Neural cell (in vitro differentiated cells): Measurements from ENCODE around the gene MRPS6. TPM values are rescaled to one million over a fixed set of nuclear protein-coding genes. Genes with fewer than 3 reads are reported as not detected.

ENCODE experiments used
- H2AFZ ChIP-seq: fragments of 200-600, 300-800 bp; sonication (generic), shearing (Covaris generic); 2 replicates; pipeline ENCODE4 v1.6.0; 2014; ENCODE audit warnings: low read depth, mild to moderate bottlenecking, antibody characterized with exemption, low read length, moderate library complexity
- H3F3A ChIP-seq: fragments of 200-600 bp; shearing (Covaris generic); 2 replicates; pipeline ENCODE4 v1.6.1; 2016; ENCODE audit warnings: mild to moderate bottlenecking, moderate library complexity, mixed read lengths, antibody characterized with exemption, low read length; ENCODE audit not compliant: insufficient read depth, poor library complexity, severe bottlenecking
- H3K27ac ChIP-seq: fragments of 200-600, 300-800 bp; sonication (generic), shearing (Covaris generic); 2 replicates; pipeline ENCODE4 v1.5.1; 2014; ENCODE audit warnings: mild to moderate bottlenecking, low read length, moderate library complexity
- H3K27me3 ChIP-seq: fragments of 300-800, 200-600 bp; sonication (generic), shearing (Covaris generic); 2 replicates; pipeline ENCODE4 v1.6.0; 2014; ENCODE audit warnings: mild to moderate bottlenecking, low read depth, low read length, moderate library complexity; ENCODE audit not compliant: insufficient read depth
- H3K36me3 ChIP-seq: fragments of 300-800, 200-600 bp; sonication (generic), shearing (Covaris generic); 2 replicates; pipeline ENCODE4 v1.5.1; 2014; ENCODE audit warnings: mild to moderate bottlenecking, antibody characterized with exemption, low read length, moderate library complexity; ENCODE audit not compliant: insufficient read depth
- H3K4me2 ChIP-seq: fragments of 300-800, 200-600 bp; sonication (generic), shearing (Covaris generic); 2 replicates; pipeline ENCODE4 v1.6.0; 2014; ENCODE audit warnings: mild to moderate bottlenecking, low read length
- H3K4me3 ChIP-seq: fragments of 300-800, 200-600 bp; sonication (generic), shearing (Covaris generic); 2 replicates; pipeline ENCODE4 v1.5.1; 2014; ENCODE audit warnings: mild to moderate bottlenecking, low read length, moderate library complexity
- H3K79me2 ChIP-seq: fragments of 200-600 bp; shearing (Covaris generic); replicated peaks from 2 replicates; pipeline ENCODE4 v1.6.0; 2014; ENCODE audit warnings: mild to moderate bottlenecking, low read length, moderate library complexity; ENCODE audit not compliant: insufficient read depth
- H3K9ac ChIP-seq: fragments of 300-800, 200-600 bp; sonication (generic), shearing (Covaris generic); 2 replicates; pipeline ENCODE4 v1.6.1; 2016; ENCODE audit warnings: mild to moderate bottlenecking, low read length, mixed read lengths
- H3K9me2 ChIP-seq: fragments of 200-600 bp; shearing (Covaris generic); 2 replicates; pipeline ENCODE4 v1.6.1; 2016; ENCODE audit warnings: mild to moderate bottlenecking, low read length, mixed read lengths; ENCODE audit not compliant: insufficient read depth
- H3K9me3 ChIP-seq: fragments of 200-600, 300-800 bp; sonication (generic), shearing (Covaris generic); 2 replicates; pipeline ENCODE4 v1.6.1; 2016; ENCODE audit warnings: mild to moderate bottlenecking, mixed run types, low read length, moderate library complexity, mixed read lengths
- H4K20me1 ChIP-seq: fragments of 200-600 bp; shearing (Covaris generic); 2 replicates; pipeline ENCODE4 v1.6.1; 2016; ENCODE audit warnings: mild to moderate bottlenecking, mixed run types; ENCODE audit not compliant: insufficient read depth
- CTCF ChIP-seq: fragments of 450-650 bp; IDR thresholded peaks from 2 replicates; pipeline ENCODE4 v1.5.1; 2014; ENCODE audit warnings: antibody characterized with exemption, mild to moderate bottlenecking, moderate library complexity; ENCODE audit not compliant: poor library complexity, severe bottlenecking
- EP300 ChIP-seq: fragments of 450-650 bp; conservative IDR thresholded peaks from 2 replicates; pipeline ENCODE4 v1.6.1; 2014; ENCODE audit warnings: antibody characterized with exemption, mild to moderate bottlenecking, moderate library complexity; ENCODE audit not compliant: poor library complexity, severe bottlenecking
- EZH2 ChIP-seq: fragments of 200-600, 300-800 bp; shearing (Covaris generic), sonication (generic); IDR thresholded peaks from 2 replicates; pipeline ENCODE4 v1.6.1; 2014; ENCODE audit warnings: antibody characterized with exemption, low read length, borderline replicate concordance, mild to moderate bottlenecking; ENCODE audit not compliant: insufficient read depth, poor library complexity, severe bottlenecking
- MXI1 ChIP-seq: fragments of 450-650 bp; conservative IDR thresholded peaks from 2 replicates; pipeline ENCODE4 v1.6.1; 2014; ENCODE audit warnings: antibody characterized with exemption, mild to moderate bottlenecking; ENCODE audit not compliant: poor library complexity, severe bottlenecking
- POLR2AphosphoS5 ChIP-seq: IDR thresholded peaks from 2 replicates; pipeline ENCODE4 v1.6.1; 2012
- RAD21 ChIP-seq: fragments of 450-650 bp; conservative IDR thresholded peaks from 2 replicates; pipeline ENCODE4 v1.6.1; 2014; ENCODE audit warnings: antibody characterized with exemption, mild to moderate bottlenecking, moderate library complexity
- SMC3 ChIP-seq: fragments of 450-650 bp; conservative IDR thresholded peaks from 2 replicates; pipeline ENCODE4 v1.6.1; 2014; ENCODE audit warnings: antibody characterized with exemption, mild to moderate bottlenecking, moderate library complexity; ENCODE audit not compliant: poor library complexity
- TAF1 ChIP-seq: IDR thresholded peaks from 2 replicates; pipeline ENCODE4 v1.6.1; 2012; ENCODE audit warnings: low read depth
- polyA plus RNA-seq: library from polyadenylated mRNA; depleted of rRNA; stranded (reverse); fragments of >200 nt; gene quantifications from 2 replicates; pipeline ENCODE4 v1.2.3, GENCODE V29; 2014
- TF ChIP-seq, protein P1 (sequence below): IDR thresholded peaks from 2 replicates; pipeline ENCODE4 v1.6.1; 2012; ENCODE audit warnings: borderline replicate concordance

MRPS6 gene
- polyA plus RNA-seq, 1 donor from 2014 or later: 70.1 TPM

DNA sequence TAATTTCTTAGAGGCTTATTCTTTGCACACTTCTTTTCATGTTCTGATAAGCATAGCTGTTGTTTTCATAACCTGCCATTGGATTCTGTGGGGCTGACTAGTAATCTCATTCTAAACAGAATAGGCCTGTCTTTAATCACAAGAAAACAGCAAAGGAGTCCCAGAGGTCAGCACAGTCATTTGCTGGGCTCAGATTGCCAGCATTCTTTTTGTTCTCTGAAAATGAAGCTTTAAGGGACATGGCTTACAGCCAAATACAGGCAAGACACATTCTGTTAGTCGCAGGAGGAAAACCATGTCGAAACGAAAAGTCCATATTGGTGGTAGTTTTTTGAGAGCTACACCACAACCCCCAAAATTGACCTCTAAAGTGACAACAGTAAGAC is 75.0 kb downstream of the MRPS6 start:
- no peaks in the 10 kb centered on the region for H3K79me2 ChIP-seq
- H3K27me3 ChIP-seq: no peaks in the 10 kb centered on the region
- H3K9me3 ChIP-seq: no peaks in the 10 kb centered on the region
- H2AFZ ChIP-seq: no peak overlapping the region
- no peak overlapping the region for H3K4me2 ChIP-seq
- no peaks in the 10 kb centered on the region for H3F3A ChIP-seq
- H4K20me1 ChIP-seq: no peaks in the 10 kb centered on the region
- H3K9ac ChIP-seq: no peak overlapping the region
- H3K9me2 ChIP-seq: no peaks in the 10 kb centered on the region
- TF ChIP-seq EZH2 (no peak), TAF1 (no peak), CTCF (no peak), EP300 (no peak), MXI1 (no peak), POLR2AphosphoS5 (no peak), SMC3 (no peak), RAD21 (no peak)
- TF ChIP-seq, protein P1, sequence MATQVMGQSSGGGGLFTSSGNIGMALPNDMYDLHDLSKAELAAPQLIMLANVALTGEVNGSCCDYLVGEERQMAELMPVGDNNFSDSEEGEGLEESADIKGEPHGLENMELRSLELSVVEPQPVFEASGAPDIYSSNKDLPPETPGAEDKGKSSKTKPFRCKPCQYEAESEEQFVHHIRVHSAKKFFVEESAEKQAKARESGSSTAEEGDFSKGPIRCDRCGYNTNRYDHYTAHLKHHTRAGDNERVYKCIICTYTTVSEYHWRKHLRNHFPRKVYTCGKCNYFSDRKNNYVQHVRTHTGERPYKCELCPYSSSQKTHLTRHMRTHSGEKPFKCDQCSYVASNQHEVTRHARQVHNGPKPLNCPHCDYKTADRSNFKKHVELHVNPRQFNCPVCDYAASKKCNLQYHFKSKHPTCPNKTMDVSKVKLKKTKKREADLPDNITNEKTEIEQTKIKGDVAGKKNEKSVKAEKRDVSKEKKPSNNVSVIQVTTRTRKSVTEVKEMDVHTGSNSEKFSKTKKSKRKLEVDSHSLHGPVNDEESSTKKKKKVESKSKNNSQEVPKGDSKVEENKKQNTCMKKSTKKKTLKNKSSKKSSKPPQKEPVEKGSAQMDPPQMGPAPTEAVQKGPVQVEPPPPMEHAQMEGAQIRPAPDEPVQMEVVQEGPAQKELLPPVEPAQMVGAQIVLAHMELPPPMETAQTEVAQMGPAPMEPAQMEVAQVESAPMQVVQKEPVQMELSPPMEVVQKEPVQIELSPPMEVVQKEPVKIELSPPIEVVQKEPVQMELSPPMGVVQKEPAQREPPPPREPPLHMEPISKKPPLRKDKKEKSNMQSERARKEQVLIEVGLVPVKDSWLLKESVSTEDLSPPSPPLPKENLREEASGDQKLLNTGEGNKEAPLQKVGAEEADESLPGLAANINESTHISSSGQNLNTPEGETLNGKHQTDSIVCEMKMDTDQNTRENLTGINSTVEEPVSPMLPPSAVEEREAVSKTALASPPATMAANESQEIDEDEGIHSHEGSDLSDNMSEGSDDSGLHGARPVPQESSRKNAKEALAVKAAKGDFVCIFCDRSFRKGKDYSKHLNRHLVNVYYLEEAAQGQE: no peak
- no peak overlapping the region for H3K4me3 ChIP-seq
- H3K36me3 ChIP-seq: no peaks in the 10 kb centered on the region
- H3K27ac ChIP-seq: no peak overlapping the region

GRCh38 chr21:34148826-34149558 is 75.6 kb downstream of the MRPS6 start:
- TF ChIP-seq SMC3 (no peak), RAD21 (no peak), EP300 (no peak), CTCF (no peak), MXI1 (no peak), EZH2 (no peak), TAF1 (no peak), POLR2AphosphoS5 (no peak)
- TF ChIP-seq, protein P1: no peak
- Histone ChIP-seq H3K4me2 (no peak overlapping the region), H2AFZ (no peak overlapping the region), H3K36me3 (no peaks in the 10 kb centered on the region), H3K9me3 (no peaks in the 10 kb centered on the region), H3K4me3 (no peak overlapping the region), H4K20me1 (no peaks in the 10 kb centered on the region), H3K79me2 (no peaks in the 10 kb centered on the region), H3K27me3 (no peaks in the 10 kb centered on the region), H3K9me2 (no peaks in the 10 kb centered on the region), H3K9ac (no peak overlapping the region), H3K27ac (no peak overlapping the region), H3F3A (no peaks in the 10 kb centered on the region)
